ENCODE results near the gene DGKZ.

Gene DGKZ

GRCh38 chr11:46345881-46346484 is 1.3 kb upstream of the DGKZ start:
- no peak for DNase-seq (ENCODE audit: low read depth)

DNA sequence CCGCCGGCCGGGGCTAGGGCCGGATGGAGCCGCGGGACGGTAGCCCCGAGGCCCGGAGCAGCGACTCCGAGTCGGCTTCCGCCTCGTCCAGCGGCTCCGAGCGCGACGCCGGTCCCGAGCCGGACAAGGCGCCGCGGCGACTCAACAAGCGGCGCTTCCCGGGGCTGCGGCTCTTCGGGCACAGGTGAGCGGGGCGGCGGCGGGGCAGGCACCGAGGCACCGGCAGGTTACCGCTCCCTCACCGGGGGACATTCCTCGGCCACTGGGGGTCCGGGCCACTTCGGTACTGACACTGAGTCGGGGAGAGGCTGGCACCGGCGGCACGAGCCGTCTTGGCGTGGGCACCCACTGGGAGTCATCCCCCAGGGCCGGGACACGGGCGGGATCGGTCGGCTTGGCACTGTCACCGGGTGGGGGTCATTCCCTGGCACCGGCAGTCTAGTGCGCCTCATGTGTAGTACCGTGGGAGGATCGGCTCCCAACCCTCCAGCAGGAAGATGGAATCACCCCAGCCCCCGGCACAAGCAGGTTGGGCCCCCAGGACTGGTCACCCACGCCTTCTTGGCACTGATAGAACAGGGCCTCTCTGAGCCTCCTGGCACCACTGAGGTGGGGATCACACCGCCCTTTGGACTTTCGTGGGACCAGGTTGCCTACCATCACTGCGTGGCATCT is 511 bp downstream of the DGKZ start:
- no peak for DNase-seq (ENCODE audit: low read depth)

DNA sequence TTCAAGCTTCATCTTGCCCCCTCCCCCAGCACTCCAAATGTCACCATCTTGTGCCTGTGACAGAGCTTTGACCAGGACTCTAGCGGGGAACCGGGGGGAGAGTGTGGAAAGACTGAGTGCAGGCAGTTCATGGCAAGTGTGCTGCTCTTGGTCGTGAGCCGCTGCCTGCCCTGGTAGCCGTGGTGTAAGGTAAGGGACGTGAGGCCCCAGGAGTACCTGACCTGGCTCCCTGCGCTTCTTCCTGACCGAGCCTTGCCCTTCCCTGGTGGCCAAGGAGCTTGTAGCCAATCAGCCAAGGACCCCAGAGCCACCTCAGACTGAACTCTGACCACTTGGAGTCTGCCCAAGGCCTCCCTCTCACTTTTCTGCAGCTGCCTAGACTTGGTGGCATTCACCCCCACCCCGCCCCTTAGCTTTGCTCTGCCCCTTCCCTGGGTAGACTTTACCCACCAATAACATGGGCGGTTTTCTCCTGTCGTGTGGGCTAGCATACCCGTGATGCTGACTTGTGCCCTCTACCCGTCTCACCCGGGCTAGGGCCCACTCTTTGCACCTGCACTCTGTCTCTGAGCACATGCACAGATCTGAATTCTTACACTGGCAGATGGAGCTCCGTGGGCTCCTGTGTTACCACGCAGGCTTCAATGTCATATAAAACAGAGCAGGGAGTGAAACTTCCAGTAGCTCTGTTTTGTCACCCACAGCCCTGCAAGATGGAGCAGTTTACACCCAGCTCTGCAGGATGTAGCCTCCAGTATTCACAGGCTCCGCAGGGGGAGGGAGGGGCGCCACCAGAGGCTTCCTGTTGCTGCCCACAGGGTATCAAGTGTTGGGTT is 1.5 kb downstream of the DGKZ start:
- peak; percentile 64 for DNase-seq (ENCODE audit: low read depth)

- DNase-seq (ENCODE audit: low read depth), result no peak
Observed at GRCh38 chr11:46350695-46351094, 3.4 kb downstream of the DGKZ start.

- no peak for DNase-seq (ENCODE audit: low read depth)
Observed at GRCh38 chr11:46351148-46351547, 3.9 kb downstream of the DGKZ start.

DNA sequence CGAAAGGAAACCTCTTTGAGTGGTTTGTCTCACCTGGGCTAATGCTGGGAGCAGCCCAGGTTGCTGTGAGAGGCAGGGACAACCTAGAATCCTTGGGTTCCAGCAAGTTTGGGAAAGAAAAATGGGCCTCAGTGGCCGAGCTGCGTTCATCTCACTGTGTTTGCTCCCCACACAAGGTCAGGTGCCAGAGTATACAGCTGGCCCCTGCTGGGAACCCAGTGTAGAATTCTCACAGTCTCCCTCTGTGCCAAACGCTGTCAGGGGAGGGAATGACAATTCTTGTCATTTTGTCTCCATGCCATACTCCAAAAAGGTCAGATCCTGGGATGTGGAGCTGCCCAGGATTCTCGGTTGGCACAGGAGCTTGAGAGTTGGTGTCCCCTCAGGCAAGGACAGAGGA is 4.3 kb downstream of the DGKZ start:
- DNase-seq (ENCODE audit: low read depth), result no peak

GRCh38 chr11:46352063-46352841 is 5.0 kb downstream of the DGKZ start:
- peak; percentile 65 for DNase-seq (ENCODE audit: low read depth)

GRCh38 chr11:46353698-46354097 is 6.4 kb downstream of the DGKZ start:
- no peak for DNase-seq (ENCODE audit: low read depth)

- no peak for DNase-seq (ENCODE audit: low read depth)
Observed at GRCh38 chr11:46356924-46357482, 9.7 kb downstream of the DGKZ start.

- DNase-seq (ENCODE audit: low read depth), result no peak
Observed at GRCh38 chr11:46357483-46357936, 10.2 kb downstream of the DGKZ start.

DNA sequence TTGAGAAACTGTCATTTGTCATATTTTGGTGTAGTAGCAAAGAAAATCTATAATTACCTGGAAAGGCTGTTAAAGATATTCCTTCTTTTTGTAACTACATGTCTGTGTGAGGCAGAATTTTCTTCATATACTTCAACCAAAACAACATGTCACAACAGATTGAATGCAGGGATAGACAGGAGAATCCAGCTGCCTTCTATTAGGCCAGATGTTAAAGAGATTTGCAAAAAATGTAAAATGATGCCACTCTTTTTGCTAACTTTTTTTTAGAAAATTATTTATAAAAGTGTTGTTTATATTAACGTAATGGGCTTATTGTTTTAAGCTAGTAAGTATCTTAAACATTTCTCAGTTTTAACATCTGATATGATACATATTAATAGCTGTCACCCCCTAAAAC is 12.7 kb downstream of the DGKZ start:
- DNase-seq (ENCODE audit: low read depth), result no peak

DNA sequence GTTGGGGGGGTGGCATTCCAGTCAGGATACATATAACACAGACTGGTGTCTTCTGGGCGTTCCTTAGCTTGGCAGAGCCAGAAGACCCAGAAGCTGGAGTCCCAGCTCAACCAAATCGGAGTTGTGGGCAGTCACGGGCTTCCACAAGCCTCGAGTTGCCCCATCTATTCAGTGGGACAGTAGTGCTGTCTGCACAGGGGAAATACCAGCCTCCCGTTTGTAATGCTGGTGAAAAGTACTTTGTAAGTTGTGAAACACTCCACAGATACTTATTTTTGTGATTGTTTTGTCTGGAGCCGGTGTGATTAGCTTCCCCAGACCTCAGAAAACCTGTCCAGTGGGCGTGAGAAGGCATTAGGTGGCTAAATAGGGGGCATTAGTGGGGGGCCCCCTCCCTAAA is 13.6 kb downstream of the DGKZ start:
- DNase-seq (ENCODE audit: low read depth), result no peak

GRCh38 chr11:46361283-46362155 is 14.3 kb downstream of the DGKZ start:
- no peak for DNase-seq (ENCODE audit: low read depth)

GRCh38 chr11:46362156-46363030 is 15.1 kb downstream of the DGKZ start:
- DNase-seq (ENCODE audit: low read depth), result no peak

DNA sequence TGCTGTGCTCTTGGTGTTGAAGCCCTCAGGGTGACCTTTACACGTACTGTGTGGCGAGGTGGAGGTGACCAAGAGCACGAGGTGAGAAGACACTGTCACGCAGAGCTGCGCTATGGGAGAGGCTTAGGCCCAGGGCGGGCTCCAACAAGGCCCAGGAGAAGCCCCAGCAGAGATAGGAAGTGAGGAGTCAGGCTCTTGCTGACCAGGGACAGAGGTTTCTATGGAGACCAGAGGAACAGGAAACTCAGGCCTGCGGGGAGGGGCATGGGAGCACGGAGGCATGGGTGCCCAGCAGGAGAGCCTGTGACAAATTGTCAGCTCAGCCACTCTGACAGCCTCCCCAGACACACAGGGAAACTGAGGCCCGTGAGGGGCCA is 15.8 kb downstream of the DGKZ start:
- DNase-seq (ENCODE audit: low read depth), result no peak

DNA sequence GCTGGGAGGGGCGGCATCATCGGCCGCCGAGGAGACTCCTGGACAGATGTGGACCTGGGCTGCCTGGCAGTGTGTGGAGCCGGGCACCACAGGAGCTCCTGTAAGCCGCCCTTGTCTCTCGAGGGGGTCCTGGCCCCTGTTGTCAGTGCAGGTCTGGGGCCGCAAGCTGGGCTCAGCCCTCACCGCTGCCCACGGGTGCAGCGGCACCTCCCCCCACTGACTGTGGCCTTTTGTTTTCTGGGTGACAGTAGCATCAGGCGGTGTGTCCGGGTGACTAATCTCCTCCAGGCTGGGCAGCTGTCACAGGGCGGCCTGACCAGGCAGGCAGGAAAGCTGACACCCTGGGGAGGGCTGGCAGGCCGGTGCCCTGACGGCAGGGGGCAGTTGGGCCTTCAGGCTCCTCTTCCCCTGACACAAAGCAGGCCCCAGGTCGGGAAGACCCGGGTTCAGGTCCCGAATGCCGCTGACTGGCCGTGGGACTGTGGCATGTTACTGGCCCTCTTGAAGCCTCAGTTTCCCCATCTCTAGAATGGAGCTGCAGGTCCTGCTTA is 16.3 kb downstream of the DGKZ start:
- DNase-seq (ENCODE audit: low read depth), result no peak

DNA sequence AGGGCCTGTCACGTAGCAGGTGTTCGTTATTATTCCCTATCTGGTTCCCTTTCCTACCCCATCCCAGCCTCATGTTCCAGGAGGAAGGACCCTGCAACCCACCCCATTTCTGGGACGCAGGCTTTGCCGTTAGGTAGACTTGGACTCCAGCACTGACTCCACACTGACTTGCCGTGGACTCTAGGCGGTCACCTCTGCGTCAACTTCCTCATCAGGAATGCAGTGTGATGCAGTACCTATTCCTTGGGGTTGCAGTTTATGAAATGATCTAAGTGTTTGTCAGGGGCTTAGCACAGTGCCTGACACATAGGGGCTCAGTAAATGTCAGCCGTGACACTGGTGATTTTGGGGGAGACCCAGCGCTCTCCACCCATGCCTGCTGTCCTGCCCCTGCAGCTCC is 16.8 kb downstream of the DGKZ start:
- DNase-seq (ENCODE audit: low read depth), result no peak

- no peak for DNase-seq (ENCODE audit: low read depth)
Observed at GRCh38 chr11:46364791-46365190, 17.5 kb downstream of the DGKZ start.

DNA sequence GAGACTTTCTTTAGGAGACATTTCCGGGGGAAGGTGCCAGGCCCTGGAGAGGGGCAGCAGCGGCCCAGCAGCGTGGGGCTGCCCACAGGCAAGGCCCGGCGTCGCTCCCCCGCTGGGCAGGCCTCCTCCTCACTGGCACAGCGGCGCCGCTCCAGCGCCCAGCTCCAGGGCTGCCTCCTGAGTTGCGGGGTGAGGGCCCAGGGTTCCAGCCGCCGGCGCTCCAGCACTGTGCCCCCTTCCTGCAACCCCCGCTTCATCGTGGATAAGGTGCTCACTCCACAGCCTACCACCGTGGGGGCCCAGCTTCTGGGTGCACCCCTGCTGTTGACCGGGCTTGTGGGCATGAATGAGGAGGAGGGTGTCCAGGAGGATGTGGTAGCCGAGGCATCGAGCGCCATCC is 19.0 kb downstream of the DGKZ start:
- no peak for DNase-seq (ENCODE audit: low read depth)

DNA sequence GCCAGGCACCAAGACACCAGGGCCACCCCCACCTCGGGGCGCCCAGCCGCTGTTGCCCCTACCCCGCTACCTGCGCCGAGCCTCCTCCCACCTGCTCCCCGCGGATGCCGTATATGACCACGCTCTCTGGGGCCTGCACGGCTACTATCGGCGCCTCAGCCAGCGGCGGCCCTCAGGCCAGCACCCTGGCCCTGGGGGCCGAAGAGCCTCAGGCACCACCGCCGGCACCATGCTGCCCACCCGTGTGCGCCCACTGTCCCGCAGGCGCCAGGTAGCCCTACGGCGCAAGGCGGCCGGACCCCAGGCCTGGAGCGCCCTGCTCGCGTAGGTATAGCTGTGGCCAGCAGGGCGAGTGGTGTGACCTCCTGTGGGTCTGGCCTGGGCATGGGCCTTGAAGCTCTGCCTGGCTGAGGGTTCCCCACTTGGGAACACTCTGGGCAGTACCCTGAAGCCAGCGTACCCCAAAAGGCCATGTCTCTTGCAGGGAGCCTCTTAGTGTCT is 19.4 kb downstream of the DGKZ start:
- no peak for DNase-seq (ENCODE audit: low read depth)

Data from activated gamma-delta T cell treated with anti-CD3 and anti-CD28 coated beads, Interleukin-2, amount 50 U/mL, for 16 hours (primary cell).